Panc1 (cell line): Measurements from ENCODE around the gene FSTL4. TPM values are rescaled to one million over a fixed set of nuclear protein-coding genes. Genes with fewer than 3 reads are reported as not detected.

Experiments used
- ATAC-seq: fragments of 200-7000 bp; cut with Tn5 transposase; 2 replicates; pipeline ENCODE4 v1.9.1; 2020; ENCODE audit warnings: mild to moderate bottlenecking, moderate library complexity
- BruUV-seq: library from RNA; stranded (reverse); fragments of 400-500 nt; replicated peaks from 2 replicates; lab custom pipeline; 2021; lab: Mats Ljungman, UMichigan
- CTCF ChIA-PET: fragments of 300-600 bp; sonication (Branson Sonifier 250); formaldehyde crosslinking; loops from one replicate; lab custom pipeline; 2022; ENCODE audit warnings: antibody characterized with exemption; lab: Charles Lee
- POLR2A ChIA-PET: fragments of 300-600 bp; sonication (Branson Sonifier 250); formaldehyde crosslinking; loops from one replicate; lab custom pipeline; 2022; ENCODE audit warnings: antibody characterized with exemption; lab: Charles Lee
- DNase-seq: peaks from one replicate; pipeline ENCODE4 v3.0.0-alpha.2; 2010; ENCODE audit warnings: low read depth, low spot score
- H3K27ac ChIP-seq: 2 replicates; pipeline ENCODE4 v1.5.1; 2011; ENCODE audit warnings: mild to moderate bottlenecking, low read length, inconsistent platforms
- H3K27me3 ChIP-seq: fragments of 200-500 bp; sonication (Bioruptor generic); 2 replicates; pipeline ENCODE4 v1.6.0; 2014; ENCODE audit warnings: low read length, inconsistent platforms; ENCODE audit not compliant: control insufficient read depth, insufficient read depth
- H3K36me3 ChIP-seq: fragments of 200-500 bp; sonication (Bioruptor generic); 2 replicates; pipeline ENCODE4 v1.5.1; 2014; ENCODE audit warnings: inconsistent platforms, mild to moderate bottlenecking, low read length, moderate library complexity; ENCODE audit not compliant: control insufficient read depth, insufficient read depth
- H3K4me1 ChIP-seq: 2 replicates; pipeline ENCODE4 v1.5.1; 2011; ENCODE audit warnings: inconsistent platforms, mild to moderate bottlenecking, low read length, moderate library complexity; ENCODE audit not compliant: control insufficient read depth, insufficient read depth
- H3K4me3 ChIP-seq, 2 experiments: 2 replicates each; pipeline ENCODE4 v1.5.1; 2011 to 2012; ENCODE audit warnings: low read depth in 2 of 2, low read length in 2 of 2, mild to moderate bottlenecking in 2 of 2, inconsistent platforms in 1 of 2, moderate library complexity in 1 of 2
- H3K9me3 ChIP-seq: fragments of 200-500 bp; sonication (Bioruptor generic); 2 replicates; pipeline ENCODE4 v1.5.1; 2014; ENCODE audit warnings: low read depth, mild to moderate bottlenecking, inconsistent platforms, low read length, moderate library complexity; ENCODE audit not compliant: control insufficient read depth, insufficient read depth
- CTCF ChIP-seq: fragments of 450-650 bp; IDR thresholded peaks from 2 replicates; pipeline ENCODE4 v1.5.1; 2017; ENCODE audit warnings: mild to moderate bottlenecking
- POLR2AphosphoS5 ChIP-seq: IDR thresholded peaks from 2 replicates; pipeline ENCODE4 v1.6.1; 2012; ENCODE audit warnings: mild to moderate bottlenecking, low read depth, low read length, moderate library complexity
- REST ChIP-seq, 2 experiments: IDR thresholded peaks; 2 replicates each; pipeline ENCODE4 v1.6.1; 2011 to 2012; ENCODE audit warnings: low read depth in 2 of 2, control low read depth in 1 of 2, low read length in 1 of 2, mild to moderate bottlenecking in 1 of 2, moderate library complexity in 1 of 2; ENCODE audit not compliant: insufficient read depth in 1 of 2
- SIN3A ChIP-seq: IDR thresholded peaks from 2 replicates; pipeline ENCODE4 v1.6.1; 2012; ENCODE audit warnings: low read depth, mild to moderate bottlenecking, low read length, moderate library complexity, borderline replicate concordance; ENCODE audit not compliant: insufficient read depth
- TCF7L2 ChIP-seq: IDR thresholded peaks from 2 replicates; pipeline ENCODE4 v1.6.1; 2011; ENCODE audit warnings: mild to moderate bottlenecking, low read depth, low read length, inconsistent platforms
- in situ Hi-C: cut with HindIII; loops from 2 replicates; pipeline ENCODE4 v1.10.0; 2016; ENCODE audit warnings: low sequenced_read_pairs, low pct_unique_long_range_greater_than_20kb
- intact Hi-C: fragments of 100-400 bp; cut with micrococcal nuclease; formaldehyde crosslinking; loops from one replicate; pipeline ENCODE4 v1.10.0; 2022; ENCODE audit not compliant: unreplicated experiment
- total RNA-seq: library from RNA; stranded (reverse); gene quantifications from one replicate; pipeline ENCODE4 v1.2.1, GENCODE V29; 2021; ENCODE audit not compliant: unreplicated experiment

FSTL4 gene
- total RNA-seq, 1 experiment from 2014 or later: 0.18 TPM

DNA sequence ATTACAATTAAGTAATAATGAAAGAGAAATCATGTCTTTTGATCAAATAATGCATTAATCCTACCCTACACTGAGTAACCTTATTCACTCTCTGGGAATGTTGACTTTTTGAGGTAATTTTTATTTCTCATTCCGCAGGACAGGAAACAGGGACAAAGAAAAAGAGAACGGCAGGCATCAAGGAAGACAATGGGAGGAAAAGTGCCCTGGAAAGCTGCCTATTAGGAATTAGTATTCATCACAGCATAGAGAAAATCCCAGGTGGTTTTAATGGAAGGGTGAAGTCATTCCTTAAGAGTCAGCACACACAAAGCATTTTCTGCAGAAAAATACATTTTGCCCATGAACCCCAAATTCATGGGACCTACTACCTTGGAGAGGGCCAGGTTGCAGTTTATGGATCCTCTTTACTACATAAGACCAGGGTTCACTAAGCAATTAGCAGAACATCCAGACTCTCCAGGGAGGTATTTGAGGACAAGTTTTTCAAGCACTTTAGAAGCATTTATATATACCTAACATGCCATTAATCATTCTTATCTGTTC is 9.4 kb downstream of the FSTL4 start:
- in situ Hi-C loops (no loop called here), intact Hi-C loops (no loop called here)
- DNase-seq (no peak), ATAC-seq (no peak)
- H3K36me3 ChIP-seq: no peaks in the 10 kb centered on the region
- no peak overlapping the region for H3K4me3 ChIP-seq
- POLR2A ChIA-PET: no interaction called here
- H3K4me1 ChIP-seq: no peaks in the 10 kb centered on the region
- H3K9me3 ChIP-seq: no peaks in the 10 kb centered on the region
- H3K27me3 ChIP-seq: peaks cover 20% of the 10 kb centered on the region
- no peak overlapping the region for H3K27ac ChIP-seq
- no TSS peak for BruUV-seq
- CTCF ChIA-PET: interaction anchor here (0.7 kb wide), 1 partner anchor 423 kb away, joined by 3 read pairs; no protein-coding TSS in a partner anchor
- TF ChIP-seq POLR2AphosphoS5 (no peak), REST (IDR thresholded peaks at IDR 0.05; ENCODE audit: insufficient read depth in 1 of 2, low read depth in 2 of 2, low read length in 1 of 2) (no peak), SIN3A (no peak), TCF7L2 (no peak), CTCF (no peak)

DNA sequence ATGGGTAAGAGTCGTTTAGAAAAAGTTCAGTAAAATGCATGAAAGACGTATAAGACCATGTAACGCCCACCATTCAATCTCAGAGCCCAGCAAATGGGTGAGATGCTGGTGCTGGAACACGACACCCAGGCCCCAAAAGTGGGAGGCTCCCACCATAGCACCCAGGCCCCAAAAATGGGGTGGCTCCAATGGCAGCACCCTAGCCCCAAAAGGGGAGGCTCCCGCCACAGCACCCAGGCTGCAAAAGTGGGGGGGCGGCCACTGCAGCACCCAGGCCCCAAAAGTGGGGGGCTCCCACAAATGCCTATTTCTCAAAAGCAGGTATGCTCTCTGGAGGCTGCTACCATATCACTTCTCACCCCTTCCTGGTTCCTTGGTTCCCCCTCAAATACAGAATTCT is 12.7 kb downstream of the FSTL4 start:
- BruUV-seq: no TSS peak
- peaks cover 20% of the 10 kb centered on the region for H3K27me3 ChIP-seq
- ATAC-seq (no peak), DNase-seq (no peak)
- in situ Hi-C loops (no loop called here), intact Hi-C loops (no loop called here)
- no peaks in the 10 kb centered on the region for H3K36me3 ChIP-seq
- TF ChIP-seq SIN3A (no peak), TCF7L2 (no peak), POLR2AphosphoS5 (no peak), REST (IDR thresholded peaks at IDR 0.05; ENCODE audit: insufficient read depth in 1 of 2, low read depth in 2 of 2, low read length in 1 of 2) (no peak), CTCF (no peak)
- POLR2A ChIA-PET: no interaction called here
- H3K27ac ChIP-seq: no peak overlapping the region
- CTCF ChIA-PET: no interaction called here
- no peaks in the 10 kb centered on the region for H3K4me1 ChIP-seq
- H3K4me3 ChIP-seq: no peak overlapping the region
- H3K9me3 ChIP-seq: no peaks in the 10 kb centered on the region
